HL-60 (cell line): Measurements from ENCODE around the gene CDCA5. TPM values are rescaled to one million over a fixed set of nuclear protein-coding genes. Genes with fewer than 3 reads are reported as not detected.

Source experiments
- DNase-seq, 2 experiments: peaks; one replicate each; pipeline ENCODE4 v3.0.0-alpha.2; 2010 to 2020; ENCODE audit warnings: low read depth in 1 of 2, low spot score in 1 of 2
- H3K27ac ChIP-seq: fragments of 250-450 bp; sonication (Bioruptor Pico); replicated peaks from 2 replicates; pipeline ENCODE4 v1.5.1; 2020; ENCODE audit warnings: mild to moderate bottlenecking, moderate library complexity
- H3K27me3 ChIP-seq: fragments of 250-450 bp; sonication (Bioruptor Pico); 2 replicates; pipeline ENCODE4 v1.5.1; 2021; ENCODE audit warnings: mild to moderate bottlenecking, moderate library complexity; ENCODE audit not compliant: insufficient read depth, poor library complexity, severe bottlenecking
- H3K4me3 ChIP-seq: replicated peaks from 2 replicates; pipeline ENCODE4 v1.5.1; 2011; ENCODE audit warnings: mild to moderate bottlenecking, control low read depth, low read length; ENCODE audit not compliant: insufficient read depth
- CTCF ChIP-seq: IDR thresholded peaks from one replicate; pipeline ENCODE4 v1.5.1; 2011; ENCODE audit warnings: low read length, control low read depth, inconsistent platforms; ENCODE audit not compliant: insufficient read depth
- GABPA ChIP-seq: IDR thresholded peaks from 2 replicates; pipeline ENCODE4 v1.6.1; 2012; ENCODE audit warnings: low read depth
- POLR2AphosphoS5 ChIP-seq: IDR thresholded peaks from 2 replicates; pipeline ENCODE4 v1.6.1; 2012; ENCODE audit warnings: low read depth
- REST ChIP-seq: IDR thresholded peaks from 2 replicates; pipeline ENCODE4 v1.6.1; 2012; ENCODE audit warnings: low read depth; ENCODE audit not compliant: insufficient replicate concordance
- SPI1 ChIP-seq: IDR thresholded peaks from 2 replicates; pipeline ENCODE4 v1.6.1; 2012; ENCODE audit warnings: low read depth, mild to moderate bottlenecking, borderline replicate concordance
- microRNA-seq: library from miRNA; unstranded; fragments of <30 nt; microRNA quantifications from one replicate; pipeline ENCODE4, GENCODE V29; 2018

CDCA5 gene

DNA sequence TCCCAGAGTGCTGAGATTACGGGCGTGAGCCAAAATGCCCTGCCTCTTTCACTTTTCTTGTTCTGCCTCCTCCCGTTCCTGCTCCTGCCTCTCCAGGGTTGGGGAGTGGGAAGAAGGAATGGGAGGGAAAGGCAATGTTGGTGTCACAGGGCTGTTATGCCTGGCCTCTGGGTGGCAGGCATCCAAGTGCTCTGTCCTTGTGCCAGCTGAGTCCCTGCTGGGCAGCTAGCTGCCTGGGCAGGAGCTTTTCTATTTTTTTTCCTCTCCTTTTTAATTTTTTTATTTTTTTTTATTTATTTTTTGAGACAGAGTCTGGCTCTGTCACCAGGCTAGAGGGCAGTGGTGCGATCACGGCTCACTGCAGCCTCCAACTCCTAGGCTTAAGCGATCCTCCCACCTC lies 46.9 kb downstream of the CDCA5 start:
- no peak overlapping the region for H3K27ac ChIP-seq
- H3K4me3 ChIP-seq, result no peak overlapping the region
- no peaks in the 10 kb centered on the region for H3K27me3 ChIP-seq
- no peak for TF ChIP-seq REST
- no peak for TF ChIP-seq CTCF
- TF ChIP-seq POLR2AphosphoS5, result no peak
- TF ChIP-seq SPI1, result no peak
- DNase-seq, result no peak

GRCh38 chr11:65035579-65035978 lies 48.3 kb downstream of the CDCA5 start:
- H3K27me3 ChIP-seq, result no peaks in the 10 kb centered on the region
- H3K27ac ChIP-seq, result no peak overlapping the region
- no peak for TF ChIP-seq POLR2AphosphoS5
- no peak for DNase-seq
- no peak overlapping the region for H3K4me3 ChIP-seq

- TF ChIP-seq SPI1, result no peak
- no peak for TF ChIP-seq GABPA
- TF ChIP-seq REST, result no peak
- no peak for TF ChIP-seq POLR2AphosphoS5
- no peak for TF ChIP-seq CTCF
- DNase-seq, result no peak
- Histone ChIP-seq H3K27ac (no peak overlapping the region), H3K27me3 (no peaks in the 10 kb centered on the region), H3K4me3 (no peak overlapping the region)
These were observed 49.4 kb downstream of the CDCA5 start for GRCh38 chr11:65034423-65034822.

DNA sequence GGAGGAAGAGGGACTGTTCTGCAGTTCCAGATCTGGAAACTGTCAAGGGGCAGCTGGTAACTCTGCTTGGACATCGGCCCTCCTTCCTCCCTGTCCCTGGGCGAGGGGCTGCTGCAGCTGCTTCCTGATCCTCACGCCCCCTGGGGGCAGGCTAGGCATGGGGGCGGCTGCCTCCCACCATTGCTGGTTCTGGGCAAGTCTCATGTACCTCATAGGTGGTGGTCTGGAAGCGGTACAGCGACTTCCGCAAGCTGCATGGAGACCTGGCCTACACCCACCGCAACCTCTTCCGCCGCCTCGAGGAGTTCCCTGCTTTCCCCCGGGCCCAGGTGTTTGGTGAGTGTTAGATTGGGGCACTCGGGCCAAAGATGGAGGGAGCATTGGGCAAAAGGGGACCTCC lies 51.6 kb downstream of the CDCA5 start:
- no peak overlapping the region for H3K4me3 ChIP-seq
- DNase-seq, result no peak
- TF ChIP-seq SPI1 (no peak), POLR2AphosphoS5 (no peak)
- no peak overlapping the region for H3K27ac ChIP-seq
- no peaks in the 10 kb centered on the region for H3K27me3 ChIP-seq

Small RNA genes lying within 50 kb of the gene (microRNA-seq; reads per million reads assigned to microRNA genes)
- not detected for gene MIR6751
